HG02571 (cell line): ENCODE results near the gene PMPCA.
A peak's percentile ranks its signal among the peaks of the same experiment; 100 is the strongest.
"Not testable (repeated sequence)": the region's sequence is repeated elsewhere in the genome, so short reads cannot be mapped to it uniquely, and the experiment has no call there.

Experiments used
- ATAC-seq: cut with Tn5 transposase; IDR thresholded peaks from one replicate; pipeline ENCODE4 v1.9.1; 2021; ENCODE audit warnings: mild to moderate bottlenecking, moderate library complexity; ENCODE audit not compliant: unreplicated experiment

The PMPCA gene

GRCh38 chr9:136409557-136410455 lies 652 bp upstream of the PMPCA start:
- peak; percentile 20 for ATAC-seq

- ATAC-seq, result no peak
These were observed 920 bp downstream of the PMPCA start for GRCh38 chr9:136411378-136411777.

- ATAC-seq, result no peak
These were observed 2.5 kb downstream of the PMPCA start for GRCh38 chr9:136412962-136413361.

DNA sequence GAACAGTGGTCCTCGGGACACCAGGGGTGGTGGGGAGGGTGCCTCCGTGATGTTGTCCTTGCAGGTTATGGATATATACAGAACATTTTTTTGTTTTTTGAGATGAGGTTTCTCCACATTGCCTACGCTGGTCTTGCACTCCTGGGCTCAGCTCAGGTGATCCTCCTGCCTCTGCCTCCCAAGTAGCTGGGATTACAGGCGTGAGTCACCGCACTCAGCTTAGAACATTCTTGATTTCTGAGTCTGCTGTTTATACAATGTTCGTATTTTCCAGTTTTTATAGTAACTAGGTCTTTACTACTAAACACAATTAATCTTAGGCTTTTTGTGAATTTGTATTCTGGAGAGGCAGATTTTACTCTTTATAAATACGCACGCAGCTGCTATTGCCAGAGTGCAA lies 6.0 kb downstream of the PMPCA start:
- no peak for ATAC-seq

DNA sequence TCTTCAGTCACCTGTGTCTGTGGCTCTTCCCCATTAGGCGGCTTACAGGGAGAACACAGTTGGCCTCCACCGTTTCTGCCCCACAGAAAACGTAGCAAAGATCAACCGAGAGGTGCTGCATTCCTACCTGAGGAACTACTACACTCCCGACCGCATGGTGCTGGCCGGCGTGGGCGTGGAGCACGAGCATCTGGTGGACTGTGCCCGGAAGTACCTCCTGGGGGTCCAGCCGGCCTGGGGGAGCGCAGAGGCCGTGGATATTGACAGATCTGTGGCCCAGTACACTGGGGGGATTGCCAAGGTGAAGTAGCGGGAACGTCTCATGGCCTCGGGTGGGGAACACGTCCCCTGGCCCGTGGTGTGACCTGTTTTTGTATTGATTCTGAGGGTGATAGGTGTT lies 6.5 kb downstream of the PMPCA start:
- no peak for ATAC-seq

- ATAC-seq, result no peak
These were observed 8.0 kb downstream of the PMPCA start for GRCh38 chr9:136418182-136419091.

GRCh38 chr9:136419092-136419420 lies 8.6 kb downstream of the PMPCA start:
- no peak for ATAC-seq

DNA sequence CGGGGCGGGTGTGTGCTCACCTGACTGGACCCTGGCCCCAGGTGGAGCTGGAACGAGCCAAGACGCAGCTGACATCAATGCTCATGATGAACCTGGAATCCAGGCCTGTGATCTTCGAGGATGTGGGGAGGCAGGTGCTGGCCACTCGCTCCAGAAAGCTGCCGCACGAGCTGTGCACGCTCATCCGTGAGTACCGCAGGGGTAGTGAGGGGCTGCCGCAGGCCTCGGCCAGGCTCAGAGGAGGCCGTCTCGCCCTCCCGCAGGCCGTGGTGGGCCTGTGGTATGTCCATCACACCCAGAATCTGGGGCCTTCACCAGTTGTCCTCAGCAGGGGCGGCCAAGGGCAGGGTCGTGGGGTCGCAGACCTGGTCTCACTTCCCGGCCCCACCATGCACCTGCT lies 11.3 kb downstream of the PMPCA start:
- no peak for ATAC-seq

- ATAC-seq, result no peak
These were observed 12.4 kb downstream of the PMPCA start for GRCh38 chr9:136422876-136423275.

- ATAC-seq, result no peak
These were observed 13.1 kb downstream of the PMPCA start for GRCh38 chr9:136423432-136424146.

GRCh38 chr9:136424750-136425362 lies 14.4 kb downstream of the PMPCA start:
- ATAC-seq, result no peak

GRCh38 chr9:136425367-136425766 lies 14.9 kb downstream of the PMPCA start:
- not testable (repeated sequence) for ATAC-seq

DNA sequence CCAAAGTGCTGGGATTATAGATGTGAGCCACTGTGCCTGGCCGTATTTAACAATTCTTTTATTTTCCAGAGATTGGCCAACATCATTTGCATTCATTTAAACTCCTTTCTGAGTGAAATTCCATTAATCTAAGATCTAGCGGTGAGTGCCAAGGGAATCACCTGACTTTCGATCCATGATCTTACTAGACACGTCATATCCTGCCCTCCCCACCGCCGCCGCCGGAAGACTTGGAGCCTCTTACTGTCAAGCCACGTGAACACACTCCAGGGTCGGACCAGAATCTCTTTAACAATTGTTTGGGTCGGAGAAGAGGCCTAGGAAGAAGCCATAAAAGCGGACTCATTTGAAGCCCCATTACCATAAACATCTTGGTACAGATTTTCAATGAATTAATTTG lies 16.3 kb downstream of the PMPCA start:
- ATAC-seq, result no peak

DNA sequence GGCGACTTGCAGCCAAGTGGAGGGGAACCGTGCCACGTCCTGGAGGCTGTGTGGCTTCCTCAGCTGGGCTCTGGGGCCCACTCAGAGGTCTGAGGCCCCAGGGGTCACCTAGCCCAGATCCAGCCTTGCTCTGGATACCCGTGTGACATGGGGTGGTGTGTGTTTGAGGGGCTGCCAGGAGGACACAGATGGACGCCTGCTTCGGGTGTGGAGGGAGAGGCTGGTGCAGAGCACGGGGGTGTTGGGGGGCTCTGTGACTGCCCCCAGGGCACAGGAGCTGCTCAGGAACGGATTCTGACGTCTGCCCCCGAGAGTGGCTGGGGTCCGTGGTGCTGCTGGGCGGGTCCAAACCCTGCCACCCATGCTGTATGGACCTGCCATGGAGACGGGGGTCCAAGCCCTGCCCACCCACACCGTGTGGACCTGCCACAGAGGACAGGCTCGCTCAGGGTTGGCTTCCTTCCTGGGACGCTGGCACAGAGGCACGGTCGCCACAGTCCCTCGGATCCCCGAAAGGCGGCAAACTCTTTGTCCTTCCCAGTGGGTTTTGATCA lies 18.7 kb downstream of the PMPCA start:
- no peak for ATAC-seq

DNA sequence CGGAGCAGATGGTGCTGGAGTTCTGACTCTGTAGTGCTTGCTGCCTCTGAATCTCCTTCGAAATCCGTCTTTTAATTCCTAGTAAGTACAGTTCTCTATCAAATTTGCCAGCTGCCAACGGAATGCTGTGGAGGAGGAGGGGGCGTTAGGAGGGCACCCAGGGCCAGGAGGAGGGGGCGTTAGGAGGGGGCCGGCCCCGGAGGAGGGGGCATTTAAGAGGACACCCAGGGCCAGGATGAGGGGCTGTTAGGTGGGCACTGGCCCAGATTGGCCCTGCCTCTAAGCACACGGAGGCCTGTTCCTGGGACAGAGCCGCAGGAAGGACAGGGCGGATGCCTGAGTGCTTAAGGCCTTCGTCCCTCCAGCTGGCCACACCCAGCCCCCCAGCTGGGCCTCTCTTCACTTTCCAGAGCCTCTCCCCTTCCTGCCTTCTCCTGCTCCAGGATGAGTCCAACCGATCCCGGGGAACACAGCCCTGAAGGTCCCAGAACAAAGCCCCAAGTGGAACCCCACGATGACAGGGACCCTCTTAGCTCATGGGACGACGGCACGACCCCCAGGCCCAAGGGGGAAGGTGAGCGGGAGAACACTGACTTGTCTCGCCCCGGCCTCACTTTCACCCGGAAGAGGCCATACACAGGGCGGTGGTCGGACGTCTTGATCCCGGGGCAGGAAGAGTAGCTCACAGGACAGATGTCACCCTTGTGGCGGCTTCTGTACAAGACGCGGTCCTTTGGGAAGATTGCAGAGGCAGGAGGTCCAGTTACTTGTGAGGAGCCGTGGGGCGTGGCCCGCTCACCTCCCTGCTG lies 19.4 kb downstream of the PMPCA start:
- ATAC-seq, result no peak

DNA sequence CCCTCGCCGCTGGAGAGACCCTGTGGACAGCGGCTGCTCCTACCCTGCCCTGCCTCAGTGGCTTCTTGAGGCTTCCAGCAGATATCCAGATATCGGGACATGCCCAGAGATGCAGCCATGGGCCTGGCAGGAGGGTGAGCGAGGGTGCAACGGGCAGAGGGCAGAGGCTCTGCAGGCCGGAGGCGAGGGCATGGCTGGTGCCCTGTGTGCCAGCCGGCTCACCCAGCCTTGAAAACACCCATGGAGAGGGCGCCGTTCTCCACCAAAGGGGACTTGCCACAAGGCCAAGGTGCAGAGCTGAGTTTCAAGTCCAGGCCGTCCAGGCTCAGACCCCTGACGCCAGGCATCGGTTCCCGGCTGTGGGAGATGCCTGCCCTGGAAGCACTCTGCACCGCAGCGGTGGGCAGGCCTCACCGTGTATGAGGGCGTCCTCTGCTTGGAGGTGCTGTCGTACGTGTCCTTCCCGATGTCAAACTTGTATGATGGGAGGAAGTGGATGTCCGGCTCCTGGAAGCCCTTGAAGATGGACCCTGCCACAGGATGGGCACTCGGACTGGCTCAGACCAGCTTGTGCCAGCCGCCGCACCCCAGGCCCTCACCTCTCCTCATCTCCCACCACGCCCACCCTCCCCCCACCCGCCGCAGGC lies 20.3 kb downstream of the PMPCA start:
- ATAC-seq, result no peak

- ATAC-seq, result no peak
These were observed 21.4 kb downstream of the PMPCA start for GRCh38 chr9:136431782-136432350.

- ATAC-seq, result no peak
These were observed 22.1 kb downstream of the PMPCA start for GRCh38 chr9:136432591-136432990.
